ENCODE data around the gene LIPE.

LIPE gene

GRCh38 chr19:42375415-42376176, 51.6 kb downstream of the LIPE start:
- no peak for DNase-seq

GRCh38 chr19:42374826-42375376, 52.3 kb downstream of the LIPE start:
- no peak for DNase-seq

- no peak for DNase-seq
Observed at GRCh38 chr19:42370626-42371175, 56.5 kb downstream of the LIPE start.

GRCh38 chr19:42370068-42370520, 57.1 kb downstream of the LIPE start:
- no peak for DNase-seq

- no peak for DNase-seq
Observed at GRCh38 chr19:42369433-42370067, 57.6 kb downstream of the LIPE start.

- DNase-seq: no peak
Observed at GRCh38 chr19:42368765-42369164, 58.4 kb downstream of the LIPE start.

- no peak for DNase-seq
Observed at GRCh38 chr19:42368360-42368759, 58.8 kb downstream of the LIPE start.

GRCh38 chr19:42367929-42368328, 59.3 kb downstream of the LIPE start:
- no peak for DNase-seq

- DNase-seq: no peak
Observed at GRCh38 chr19:42366673-42367072, 60.5 kb downstream of the LIPE start.

- DNase-seq: no peak
Observed at GRCh38 chr19:42363614-42364346, 63.4 kb downstream of the LIPE start.

GRCh38 chr19:42362891-42363440, 64.2 kb downstream of the LIPE start:
- no peak for DNase-seq

- DNase-seq: no peak
Observed at GRCh38 chr19:42362342-42362741, 64.8 kb downstream of the LIPE start.

GRCh38 chr19:42361545-42361910, 65.7 kb downstream of the LIPE start:
- no peak for DNase-seq

- DNase-seq: peak; percentile 68
Observed at GRCh38 chr19:42360787-42361544, 66.2 kb downstream of the LIPE start.

- no peak for DNase-seq
Observed at GRCh38 chr19:42357290-42357689, 69.9 kb downstream of the LIPE start.

- no peak for DNase-seq
Observed at GRCh38 chr19:42356686-42357085, 70.5 kb downstream of the LIPE start.

GRCh38 chr19:42355896-42356295, 71.3 kb downstream of the LIPE start:
- DNase-seq: no peak

GRCh38 chr19:42353341-42354015, 73.7 kb downstream of the LIPE start:
- DNase-seq: no peak

GRCh38 chr19:42352301-42353259, 74.6 kb downstream of the LIPE start:
- DNase-seq: no peak

Data from islet precursor cell (in vitro differentiated cells).